ENCODE data around the gene PTCD2.

PTCD2 gene

DNA sequence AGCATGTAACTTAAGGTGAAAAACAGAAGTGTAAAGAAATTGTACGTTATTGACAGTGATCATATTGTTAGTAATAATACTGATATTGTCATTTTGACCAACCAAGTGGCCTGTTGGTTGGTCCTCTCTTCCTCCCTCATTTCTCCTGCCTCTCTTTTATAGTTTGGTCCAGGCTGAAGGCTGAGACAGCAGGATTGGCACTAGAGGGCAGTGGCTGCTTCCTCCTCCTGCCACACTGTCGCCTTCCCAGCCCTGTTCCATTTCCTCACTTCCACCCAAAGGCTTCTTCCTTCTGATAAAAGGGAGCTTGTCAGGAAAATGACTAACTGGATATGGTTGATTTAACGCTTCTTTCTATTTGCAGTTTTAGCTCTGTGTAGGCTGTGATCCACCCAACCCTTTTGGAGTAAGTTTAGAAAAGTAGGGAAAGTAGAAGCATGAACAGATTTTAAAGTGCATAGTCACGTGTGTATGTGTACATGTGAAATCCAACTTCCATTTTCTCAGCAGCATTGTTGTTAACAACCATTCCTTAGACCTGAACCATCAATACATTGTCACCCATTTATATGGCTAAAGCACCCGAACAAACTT is 35.6 kb downstream of the PTCD2 start:
- peak; percentile 41 for TF ChIP-seq CTCF (conservative IDR thresholded peaks at IDR 0.05; ENCODE audit: control insufficient read depth, insufficient read depth, low read depth, low read length)
- H3K4me3 ChIP-seq (ENCODE audit: control insufficient read depth, low read depth, low read length), result no peak overlapping the region
- DNase-seq (ENCODE audit: low read depth), result peak; percentile 38

- no peak overlapping the region for H3K4me3 ChIP-seq (ENCODE audit: control insufficient read depth, low read depth, low read length)
- no peak for TF ChIP-seq CTCF (conservative IDR thresholded peaks at IDR 0.05; ENCODE audit: control insufficient read depth, insufficient read depth, low read depth, low read length)
- no peak for DNase-seq (ENCODE audit: low read depth)
Measured at GRCh38 chr5:72356361-72356760, 36.2 kb downstream of the PTCD2 start.

DNA sequence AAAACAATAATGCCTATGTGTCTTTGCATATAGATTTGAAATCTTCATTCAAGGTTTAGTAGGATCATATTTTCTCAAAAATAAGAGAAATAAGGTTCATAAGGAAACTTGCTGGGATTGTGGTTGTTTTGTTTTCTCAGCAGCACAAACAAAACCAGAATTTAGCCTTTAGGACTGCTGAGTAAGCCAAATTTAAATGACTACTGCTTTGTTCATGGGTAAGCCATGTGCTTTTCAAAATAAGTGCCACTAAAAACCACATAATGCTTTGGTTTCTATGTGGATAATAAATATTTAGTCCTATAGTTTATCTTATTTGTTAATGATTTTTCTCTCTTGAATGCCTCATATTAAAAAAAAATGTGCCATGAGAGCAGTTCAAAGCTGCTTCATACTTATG is 38.8 kb downstream of the PTCD2 start:
- H3K4me3 ChIP-seq (ENCODE audit: control insufficient read depth, low read depth, low read length), result no peak overlapping the region
- TF ChIP-seq CTCF (conservative IDR thresholded peaks at IDR 0.05; ENCODE audit: control insufficient read depth, insufficient read depth, low read depth, low read length), result no peak
- no peak for DNase-seq (ENCODE audit: low read depth)

DNA sequence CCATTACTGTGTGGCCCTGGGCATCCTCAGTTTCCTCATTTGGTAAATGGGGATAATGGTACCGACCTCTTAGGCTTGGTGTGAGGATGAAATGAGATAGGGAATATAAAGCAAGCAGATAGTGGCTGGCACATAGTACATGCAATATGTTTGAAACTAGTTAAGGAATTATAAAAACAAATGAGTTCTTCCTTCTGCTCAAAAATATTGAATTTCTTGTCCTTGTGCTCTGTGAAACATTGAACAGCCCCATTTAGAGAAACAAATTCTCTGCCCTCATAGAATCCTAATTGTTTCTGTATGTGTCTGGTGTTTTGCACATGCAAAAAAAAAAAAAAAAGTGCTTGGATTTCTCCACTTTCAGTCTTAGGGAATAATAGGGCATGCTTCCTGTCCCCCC is 39.7 kb downstream of the PTCD2 start:
- H3K4me3 ChIP-seq (ENCODE audit: control insufficient read depth, low read depth, low read length), result no peak overlapping the region
- no peak for TF ChIP-seq CTCF (conservative IDR thresholded peaks at IDR 0.05; ENCODE audit: control insufficient read depth, insufficient read depth, low read depth, low read length)
- no peak for DNase-seq (ENCODE audit: low read depth)

DNA sequence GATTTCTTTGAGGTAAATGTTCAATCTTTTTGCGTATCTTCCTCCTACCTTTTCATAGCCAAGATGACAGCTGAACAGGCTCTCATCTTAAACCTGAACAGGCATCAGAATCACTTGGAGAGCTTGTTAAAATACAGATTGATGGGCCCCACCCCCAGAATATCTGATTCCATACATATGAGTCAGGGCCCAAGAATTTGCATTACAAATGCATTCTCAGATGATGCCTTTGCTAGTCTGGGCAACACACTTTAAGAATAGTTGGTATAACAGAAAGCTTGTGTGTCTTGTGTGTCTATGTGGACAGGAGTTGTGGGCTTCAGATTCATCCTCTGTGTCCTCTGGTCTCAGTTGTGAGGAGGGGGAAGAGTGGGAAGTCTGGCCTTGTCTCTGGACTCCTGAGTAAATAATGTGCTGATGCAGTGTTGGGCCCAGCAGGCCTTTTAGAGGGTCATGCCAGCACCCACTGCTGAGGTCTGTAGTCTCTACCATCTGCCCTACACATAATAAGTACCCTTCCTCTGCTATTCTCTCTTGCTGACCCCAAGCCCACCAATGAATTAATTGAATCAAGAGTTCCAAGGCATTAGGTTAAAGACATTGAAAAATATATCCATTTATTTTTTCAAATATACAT is 43.1 kb downstream of the PTCD2 start:
- peak; percentile 81 for DNase-seq (ENCODE audit: low read depth)
- no peak for TF ChIP-seq CTCF (conservative IDR thresholded peaks at IDR 0.05; ENCODE audit: control insufficient read depth, insufficient read depth, low read depth, low read length)
- H3K4me3 ChIP-seq (ENCODE audit: control insufficient read depth, low read depth, low read length), result no peak overlapping the region

DNA sequence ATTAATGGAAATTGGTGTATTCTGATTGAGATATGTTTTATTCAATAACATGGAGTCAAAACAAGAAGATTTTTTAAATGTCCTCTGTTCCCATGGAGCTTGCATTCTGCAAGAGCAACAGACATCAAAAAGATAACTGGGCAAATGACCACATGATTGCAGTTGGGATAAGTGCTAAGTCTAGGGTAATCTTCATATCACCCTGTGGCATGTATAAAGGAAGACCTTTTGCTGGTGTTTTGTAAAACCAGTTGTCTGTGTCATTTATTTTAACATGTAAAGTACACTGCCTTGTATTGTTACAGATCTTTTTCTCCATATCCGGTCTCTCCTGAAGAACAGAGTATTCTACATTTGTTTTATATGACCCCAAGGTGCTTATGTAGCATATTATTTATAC is 44.0 kb downstream of the PTCD2 start:
- H3K4me3 ChIP-seq (ENCODE audit: control insufficient read depth, low read depth, low read length), result no peak overlapping the region
- no peak for DNase-seq (ENCODE audit: low read depth)
- TF ChIP-seq CTCF (conservative IDR thresholded peaks at IDR 0.05; ENCODE audit: control insufficient read depth, insufficient read depth, low read depth, low read length), result no peak
